ENCODE data around the gene KDSR. TPM values are rescaled to one million over a fixed set of nuclear protein-coding genes. Genes with fewer than 3 reads are reported as not detected.
"Not testable (repeated sequence)": the region's sequence is repeated elsewhere in the genome, so short reads cannot be mapped to it uniquely, and the experiment has no call there.

KDSR gene
- polyA plus RNA-seq, 1 donor: 30.9 TPM

DNA sequence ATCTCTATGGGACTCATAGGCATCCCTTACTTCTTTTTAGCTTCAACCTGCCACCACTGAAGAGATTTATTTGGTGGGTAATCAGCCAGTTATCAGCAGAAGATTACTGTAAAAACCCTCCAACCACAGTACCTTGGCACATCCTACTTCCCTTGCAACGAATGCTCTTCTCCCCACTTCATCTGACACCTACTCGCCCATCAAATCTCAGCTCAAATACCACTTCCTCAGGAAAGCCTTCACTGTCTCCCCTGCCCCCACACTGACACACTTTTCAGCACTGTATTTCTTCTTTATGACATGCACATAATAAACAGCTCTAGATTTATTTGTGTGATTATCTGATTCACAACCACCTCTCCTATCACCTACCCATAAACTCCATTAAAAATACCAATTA lies 3.1 kb downstream of the KDSR start:
- DNase-seq: no peak

DNA sequence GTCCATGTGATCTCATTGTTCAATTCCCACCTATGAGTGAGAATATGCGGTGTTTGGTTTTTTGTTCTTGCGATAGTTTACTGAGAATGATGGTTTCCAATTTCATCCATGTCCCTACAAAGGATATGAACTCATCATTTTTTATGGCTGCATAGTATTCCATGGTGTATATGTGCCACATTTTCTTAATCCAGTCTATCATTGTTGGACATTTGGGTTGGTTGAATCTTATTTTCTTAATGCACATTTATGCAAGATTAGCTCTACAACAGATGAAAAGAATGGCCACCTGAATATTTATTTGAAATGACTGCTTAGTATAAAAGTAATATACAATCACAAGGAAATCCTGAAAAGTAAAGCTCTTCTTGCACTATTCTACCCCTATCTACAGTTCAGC lies 3.6 kb downstream of the KDSR start:
- not testable (repeated sequence) for DNase-seq

DNA sequence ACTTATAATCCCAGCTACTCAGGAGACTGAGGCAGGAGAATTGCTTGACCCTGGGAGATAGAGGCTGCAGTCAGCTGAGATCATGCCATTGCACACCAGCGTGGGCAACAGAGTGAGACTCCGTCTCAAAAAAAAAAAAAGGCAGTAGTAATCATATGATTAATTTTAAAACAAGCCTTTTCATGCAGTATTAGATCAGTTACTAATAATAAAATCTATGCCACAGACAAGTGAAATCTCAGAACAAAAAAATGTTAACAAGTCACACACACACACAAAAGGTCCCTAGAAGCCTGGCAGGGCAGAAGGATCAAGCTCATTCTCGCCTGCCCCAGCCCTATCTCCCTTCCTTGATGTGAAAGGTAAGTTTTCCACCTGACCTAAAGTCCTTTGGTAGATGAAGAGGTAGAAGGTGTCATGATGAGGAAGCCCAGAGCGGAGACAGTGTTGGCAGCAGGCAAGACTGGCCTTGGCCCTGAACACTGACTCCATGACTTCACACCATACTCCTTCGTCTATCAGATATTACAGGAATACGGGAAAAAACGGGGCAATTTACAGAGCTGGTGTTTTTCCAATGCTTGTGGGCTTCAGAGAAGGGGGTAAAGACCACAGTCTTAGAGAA lies 10.6 kb downstream of the KDSR start:
- no peak for DNase-seq

DNA sequence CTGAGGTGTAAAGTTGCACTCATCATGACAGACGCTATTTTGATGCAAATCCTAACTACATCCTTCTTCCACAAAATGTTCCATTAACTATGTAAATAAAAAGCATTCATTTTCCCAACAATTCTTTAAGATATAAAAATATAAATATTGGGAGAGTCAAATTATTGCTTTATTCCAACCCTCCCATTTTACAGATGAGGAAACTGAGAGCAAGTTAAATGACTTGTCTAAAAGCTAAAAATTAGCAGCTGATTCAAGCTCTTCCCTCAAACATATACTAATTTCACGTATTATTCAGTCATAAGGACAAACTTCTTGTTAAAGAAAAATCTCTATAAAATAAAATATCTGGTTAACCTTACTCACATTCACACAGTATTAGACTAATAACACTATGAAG lies 16.8 kb downstream of the KDSR start:
- no peak for DNase-seq

DNA sequence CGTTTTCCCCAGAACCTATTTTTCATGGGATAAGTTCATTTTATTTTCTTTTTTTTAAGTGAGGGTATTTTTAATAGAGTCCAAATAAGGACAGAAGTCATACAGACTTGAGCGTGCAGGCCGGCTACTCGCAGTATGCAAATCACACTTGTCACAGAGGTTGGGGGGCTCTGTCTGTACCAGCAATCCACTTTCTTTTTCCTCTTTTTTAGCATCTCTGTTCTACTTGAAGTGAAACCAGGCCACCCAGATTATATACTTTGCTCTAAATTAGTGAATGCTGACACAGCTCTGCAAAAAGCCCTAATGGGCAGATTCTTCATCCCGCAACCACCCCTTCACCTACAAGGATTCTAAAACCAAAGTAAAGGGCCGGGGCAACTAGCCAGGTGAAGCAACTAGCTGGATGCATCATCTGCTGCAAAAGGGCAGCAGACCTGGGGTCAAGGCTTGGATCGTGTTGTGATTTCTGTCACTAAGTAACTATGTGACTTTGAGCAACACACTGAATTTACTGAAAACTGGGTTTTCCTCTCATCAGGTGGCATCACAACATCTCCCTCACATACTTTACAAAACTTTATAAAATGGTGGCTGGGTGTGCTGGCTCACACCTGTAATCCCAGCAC lies 18.4 kb downstream of the KDSR start:
- DNase-seq: no peak

DNA sequence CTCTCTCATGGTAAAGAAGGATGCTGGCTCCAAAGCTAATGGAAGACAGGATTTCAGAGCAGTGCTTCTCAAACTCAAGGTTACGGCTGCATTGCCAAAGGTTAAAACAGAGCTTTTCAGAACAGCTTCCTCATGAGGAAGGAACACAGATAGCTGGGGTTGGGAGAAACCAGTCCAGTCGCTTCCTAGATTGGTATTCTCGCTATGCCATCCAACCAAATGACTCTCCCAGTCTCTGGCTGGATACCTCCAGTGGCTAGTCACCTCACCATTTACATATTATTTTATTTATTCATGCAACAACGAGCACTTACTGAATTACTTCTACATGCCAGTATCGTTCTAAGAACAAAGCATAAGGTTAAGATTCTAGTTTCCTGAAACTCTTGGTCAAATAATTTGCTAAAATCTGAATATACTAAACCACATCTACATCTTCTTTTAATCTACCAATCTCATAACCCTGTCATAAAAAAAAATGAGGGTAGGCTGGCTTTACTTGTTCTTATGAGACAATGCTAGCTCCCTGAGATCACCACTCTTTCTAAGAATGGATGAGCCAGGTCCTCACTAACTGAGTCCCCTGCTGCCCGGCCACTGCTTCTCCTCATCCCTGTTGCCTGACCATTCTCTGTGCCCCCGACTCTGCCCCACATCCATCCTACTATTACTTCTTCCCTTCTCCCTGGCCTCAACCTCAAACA lies 20.4 kb downstream of the KDSR start:
- no peak for DNase-seq

DNA sequence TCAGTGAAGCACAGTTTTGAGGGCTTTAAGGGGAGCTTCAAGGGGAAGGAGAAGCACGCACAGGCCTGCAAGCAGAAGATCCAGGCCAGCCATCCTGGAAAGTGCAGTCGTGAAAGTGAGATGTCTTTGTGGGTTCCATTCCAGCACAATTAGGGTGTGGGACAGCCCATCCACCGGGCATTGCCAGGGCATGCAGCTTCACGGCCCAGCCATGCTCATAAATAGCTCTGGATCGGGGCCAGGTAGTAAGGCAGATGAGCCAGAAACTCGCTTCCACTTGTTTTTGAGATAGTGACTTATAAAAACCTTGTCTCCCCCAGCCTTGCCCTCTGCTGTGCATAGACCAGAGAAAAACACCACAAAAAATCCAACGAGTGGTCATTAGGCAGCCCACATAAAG lies 21.0 kb downstream of the KDSR start:
- no peak for DNase-seq

DNA sequence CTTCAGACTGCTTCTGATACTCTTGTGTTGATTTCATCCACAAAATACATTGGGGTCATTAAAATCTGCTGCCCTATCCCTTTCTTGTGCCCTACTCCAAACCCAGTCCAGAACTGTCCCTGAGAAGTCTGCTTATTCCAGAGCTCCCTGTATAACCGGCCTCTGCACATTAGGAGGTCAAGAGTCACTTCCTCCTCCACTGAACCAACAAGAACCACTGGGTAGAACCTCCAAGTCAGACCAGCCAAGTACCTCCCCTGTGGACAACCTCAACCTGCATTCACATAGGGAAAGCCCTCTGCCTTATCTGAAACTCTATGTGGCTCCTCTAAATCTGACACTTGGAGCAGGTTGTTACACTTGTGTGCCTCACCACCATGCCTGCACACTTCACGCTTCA lies 22.1 kb downstream of the KDSR start:
- no peak for DNase-seq

DNA sequence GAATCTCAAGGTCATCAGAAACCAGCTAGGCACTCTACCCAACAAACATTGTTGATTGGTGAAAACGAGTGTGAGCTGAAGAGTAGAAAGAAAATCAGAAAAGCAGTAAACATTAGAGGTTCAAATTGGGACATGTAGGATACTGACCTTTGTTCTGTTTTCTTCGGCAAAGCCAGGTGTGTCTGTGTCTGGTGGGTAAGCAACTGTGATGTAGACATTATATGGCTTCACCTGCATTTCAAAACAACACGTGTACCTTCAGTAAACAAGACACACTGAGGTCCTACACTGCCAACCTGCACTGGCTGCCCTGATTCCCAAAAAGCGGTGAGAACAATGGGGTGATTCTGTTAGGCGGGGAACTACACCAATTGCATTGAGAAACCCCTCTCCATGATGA lies 22.7 kb downstream of the KDSR start:
- no peak for DNase-seq

DNA sequence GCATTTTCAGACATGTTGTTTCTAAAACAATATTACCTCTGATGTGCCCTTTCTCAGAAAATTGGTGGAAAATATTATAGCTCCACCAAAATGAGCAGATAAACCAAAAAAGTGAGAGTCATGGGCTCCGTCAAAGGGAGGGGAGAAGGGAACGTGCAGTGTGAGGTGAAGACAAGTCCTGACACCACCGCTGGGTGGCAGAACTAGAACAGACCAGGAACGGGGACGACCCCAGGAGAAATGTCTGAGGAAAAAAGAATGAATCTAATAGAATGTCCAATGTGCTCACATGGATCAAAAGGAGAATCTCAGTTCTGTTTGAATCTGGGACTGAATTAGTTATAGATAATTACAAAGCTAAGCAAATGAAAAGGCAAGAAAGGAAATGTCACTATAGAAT lies 24.8 kb downstream of the KDSR start:
- peak; percentile 40 for DNase-seq

DNA sequence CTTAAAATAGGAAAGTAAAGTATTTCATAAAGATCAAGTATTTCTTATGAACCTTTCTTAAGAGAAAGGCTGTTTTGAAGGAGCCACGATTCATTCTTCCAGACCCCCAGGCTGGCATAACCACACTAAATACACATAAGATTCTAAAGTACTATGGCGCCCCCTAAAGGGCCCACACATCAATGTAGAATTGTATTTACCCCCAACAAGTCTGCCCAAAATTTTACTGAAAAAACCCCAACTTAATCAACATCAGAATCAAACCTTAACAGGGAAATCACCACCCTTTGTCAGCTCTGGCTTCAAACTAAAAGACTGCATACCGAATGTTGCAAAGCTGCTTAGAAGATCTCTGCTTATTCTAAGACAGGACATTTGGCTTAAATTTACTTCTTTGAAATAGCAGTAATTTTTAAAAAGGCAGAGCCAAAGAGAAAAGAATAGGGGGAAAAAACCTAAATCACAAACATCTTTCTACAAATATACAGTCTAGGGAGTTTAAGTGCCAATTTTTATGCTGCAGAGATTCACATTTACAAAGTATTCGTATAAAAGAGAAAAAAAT lies 27.0 kb downstream of the KDSR start:
- DNase-seq: no peak

DNA sequence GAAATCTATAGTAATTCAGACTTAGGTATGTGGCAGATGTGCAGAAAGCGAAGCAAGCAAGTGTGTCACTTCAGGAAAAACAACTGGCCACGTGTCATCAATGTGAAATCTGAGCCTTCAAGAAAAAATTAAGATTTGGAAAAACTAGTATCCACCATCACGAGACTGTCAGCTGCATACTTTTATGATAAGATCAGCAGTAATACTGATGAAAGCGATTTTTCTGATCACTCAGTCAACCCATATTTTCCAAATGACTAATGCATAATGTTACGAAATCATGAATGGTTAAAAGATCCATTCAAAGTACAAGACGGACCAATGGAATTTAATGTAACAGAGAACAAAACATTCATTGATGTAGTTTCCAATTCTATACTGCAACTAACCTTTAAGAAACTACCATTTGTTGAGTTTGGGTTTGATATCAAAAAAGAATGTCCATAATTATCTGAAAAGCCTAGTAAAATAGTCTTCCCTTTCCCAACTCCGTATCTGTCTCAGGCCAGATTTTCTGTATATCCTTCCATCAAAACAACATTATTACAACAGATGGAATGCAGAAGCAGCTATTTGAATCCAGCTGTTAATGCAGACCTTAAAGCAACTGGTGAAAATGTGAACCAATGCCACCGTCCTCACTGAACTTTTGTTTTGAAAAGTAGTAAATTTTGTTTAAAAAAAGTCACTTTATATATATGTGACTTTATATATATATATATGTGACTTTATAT lies 30.5 kb downstream of the KDSR start:
- DNase-seq: peak; percentile 43

DNA sequence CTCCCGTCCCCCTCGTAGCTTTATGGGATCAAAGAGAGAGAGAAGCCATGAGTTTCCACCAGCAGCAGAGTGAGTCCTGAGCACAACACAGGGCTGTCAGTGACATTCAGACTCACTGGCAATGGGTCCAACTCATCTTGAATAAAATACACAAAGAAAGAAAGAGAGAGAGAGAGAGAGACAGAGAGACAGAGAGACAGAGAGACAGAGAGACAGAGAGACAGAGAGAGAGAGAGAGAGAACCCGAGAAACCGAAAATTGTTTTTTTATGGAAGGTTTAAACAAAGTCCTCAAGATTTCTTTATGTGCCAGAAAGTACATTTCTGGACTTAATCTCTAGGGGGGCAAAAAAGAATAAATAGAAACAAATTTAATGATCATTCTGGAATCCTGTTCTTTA lies 35.9 kb downstream of the KDSR start:
- no peak for DNase-seq

DNA sequence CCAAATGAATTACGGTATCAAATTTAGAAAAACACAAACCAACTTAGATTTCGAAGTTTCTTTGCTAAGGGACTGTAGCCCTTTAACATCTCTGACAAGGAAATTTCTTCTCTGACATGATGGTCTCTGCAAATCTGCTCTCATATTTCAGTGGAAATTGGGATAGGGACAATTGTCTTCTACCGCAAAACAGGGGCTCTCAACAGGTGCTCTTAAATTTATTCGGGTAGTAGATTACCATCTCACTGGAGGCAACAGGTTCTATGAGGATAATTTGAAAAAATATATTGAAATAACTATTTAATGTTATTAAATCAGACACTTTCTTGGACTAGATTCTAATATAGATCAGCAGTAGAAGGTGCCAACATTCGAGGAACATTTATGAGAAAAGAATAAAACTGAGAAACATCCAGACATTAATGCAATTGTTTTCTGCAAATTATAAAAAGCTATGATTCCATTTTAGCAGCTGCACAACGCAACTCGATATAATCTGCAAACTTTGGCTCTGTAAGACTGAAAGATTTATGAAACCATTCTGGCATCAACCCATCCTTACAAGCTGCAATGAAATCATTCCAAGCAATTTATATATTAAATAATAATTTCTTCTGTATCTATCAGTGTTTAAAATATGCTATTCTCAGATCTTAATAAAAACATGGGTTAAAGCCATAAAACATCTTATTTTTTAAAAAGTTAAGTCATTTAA lies 37.4 kb downstream of the KDSR start:
- no peak for DNase-seq

DNA sequence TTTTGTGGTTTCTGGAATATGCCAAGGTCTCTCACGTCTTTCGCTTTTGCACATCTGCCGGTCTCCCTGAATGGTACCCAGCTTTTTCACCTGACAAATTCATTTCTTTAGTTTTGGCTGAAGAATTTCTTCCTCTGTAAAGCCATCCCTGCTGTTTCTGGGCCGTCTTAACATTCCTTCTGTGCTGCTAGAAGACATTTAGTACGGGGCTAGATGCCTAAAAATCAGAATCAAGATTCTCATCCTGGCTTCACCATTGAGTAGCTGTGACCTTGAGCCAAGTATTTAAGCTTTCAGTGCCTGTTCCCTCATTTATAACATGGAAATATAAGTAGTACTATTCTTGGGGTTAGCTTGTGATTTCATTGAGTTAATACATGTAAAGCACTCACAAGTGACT lies 41.0 kb downstream of the KDSR start:
- DNase-seq: no peak

DNA sequence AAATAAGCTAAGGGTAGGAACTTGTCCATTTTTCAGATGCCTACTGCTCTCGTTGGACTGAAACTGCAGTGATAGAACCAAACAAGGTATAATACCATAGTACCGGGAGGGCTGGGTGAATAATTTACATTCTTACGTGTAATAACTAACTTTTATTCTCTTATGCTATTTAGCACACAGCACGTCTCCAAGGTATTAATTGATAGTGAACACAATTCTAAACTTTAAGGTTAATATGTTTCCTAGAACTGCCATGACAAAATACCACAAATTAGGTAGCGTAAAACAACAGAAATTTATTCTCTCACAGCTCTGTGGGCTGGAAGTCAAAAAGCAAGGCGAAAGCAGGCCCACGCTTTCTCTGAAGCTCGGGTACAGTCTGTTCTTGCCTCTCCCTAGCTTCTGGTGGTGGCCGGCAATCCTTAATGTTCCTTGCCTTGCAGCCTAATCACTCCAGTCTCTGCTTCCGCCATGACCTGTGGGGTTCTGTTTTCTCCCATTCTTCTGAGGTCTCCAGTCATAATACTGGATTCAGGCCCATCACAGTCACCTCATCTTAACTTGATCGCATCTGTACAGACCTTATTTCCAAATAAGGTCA lies 41.8 kb downstream of the KDSR start:
- DNase-seq: no peak

DNA sequence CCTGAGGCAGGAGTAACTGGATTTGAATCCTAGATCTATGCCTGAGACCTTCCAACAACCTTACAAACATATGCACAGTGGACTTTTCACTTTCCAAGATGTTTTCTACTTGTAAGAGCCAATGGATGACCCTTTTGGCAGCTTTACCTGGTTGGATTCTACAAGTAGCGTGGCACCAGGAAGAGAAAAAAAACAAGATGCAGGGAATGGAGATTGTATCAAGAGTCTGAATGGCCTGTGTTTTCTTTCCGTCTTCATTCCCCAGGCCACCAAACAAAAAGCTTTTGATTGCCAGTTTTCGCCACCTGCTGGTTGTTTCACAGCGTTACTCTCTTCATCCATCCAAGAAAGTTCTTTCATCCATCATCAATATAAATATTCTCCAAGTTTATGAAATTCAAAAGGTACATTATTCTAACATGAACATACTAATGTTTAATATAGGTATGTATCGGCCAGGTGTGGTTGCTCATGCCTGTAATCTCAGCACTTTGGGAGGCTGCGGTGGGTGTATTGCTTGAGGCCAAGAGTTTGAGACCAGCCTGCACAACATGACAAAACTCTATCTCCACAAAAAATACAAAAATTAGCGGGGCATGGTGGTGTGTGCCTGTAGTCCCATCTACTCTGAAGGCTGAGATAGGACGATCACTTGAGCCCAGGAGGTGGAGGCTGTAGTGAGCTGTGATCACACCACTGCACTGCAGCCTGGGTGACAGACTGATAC lies 43.9 kb downstream of the KDSR start:
- DNase-seq: peak; percentile 83

DNA sequence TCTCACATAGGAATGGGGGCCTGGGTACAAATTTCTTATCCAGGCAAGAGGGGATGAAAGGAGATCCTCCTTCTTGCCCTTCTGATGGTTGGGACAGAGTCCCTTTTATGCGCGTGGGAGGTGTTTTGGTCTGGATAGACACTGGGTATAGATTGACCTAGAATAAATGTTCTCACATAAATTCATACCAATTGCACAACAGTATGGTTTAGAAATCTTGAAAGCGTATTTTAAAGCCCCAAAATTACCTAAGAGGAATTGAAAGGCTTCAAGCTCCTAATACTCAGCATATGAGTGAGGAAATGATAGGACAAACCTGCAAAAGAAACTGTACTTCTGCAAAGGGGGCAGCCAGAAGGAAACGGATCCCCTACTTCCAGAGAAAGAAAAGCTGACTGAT lies 44.8 kb downstream of the KDSR start:
- no peak for DNase-seq

DNA sequence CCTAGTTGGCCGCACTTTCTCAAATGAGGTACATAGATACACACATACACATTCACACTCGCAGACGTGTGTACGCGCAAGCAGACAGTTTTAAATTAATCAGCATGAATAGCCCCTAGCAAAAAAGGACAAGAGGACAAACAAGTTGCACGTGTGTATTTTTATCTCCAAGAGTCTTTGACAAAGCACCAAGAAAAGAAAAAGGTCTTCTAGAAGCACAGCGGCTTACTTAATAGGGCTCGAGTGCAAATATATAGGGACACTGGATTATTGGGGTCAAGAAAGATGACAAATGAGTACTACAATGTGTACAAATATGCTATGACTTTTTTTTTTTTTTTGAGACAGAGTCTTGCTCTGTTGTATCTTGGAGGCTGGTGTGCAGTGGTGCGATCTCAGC lies 45.7 kb downstream of the KDSR start:
- DNase-seq: no peak

DNA sequence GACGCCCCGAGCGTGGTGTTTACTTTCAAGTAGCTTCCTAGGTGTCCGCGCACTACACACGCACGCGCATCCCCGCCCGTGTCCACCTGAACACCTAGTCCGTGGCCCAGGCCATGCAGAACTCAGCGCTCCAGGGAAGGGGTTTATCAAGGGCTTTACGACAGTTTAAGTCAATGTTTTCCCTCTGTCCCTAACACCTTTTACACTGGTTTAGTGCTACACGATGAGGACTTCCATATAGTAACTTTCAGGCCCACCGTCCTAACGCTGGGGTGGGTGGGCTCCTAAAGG lies 46.1 kb downstream of the KDSR start:
- DNase-seq: no peak

DNA sequence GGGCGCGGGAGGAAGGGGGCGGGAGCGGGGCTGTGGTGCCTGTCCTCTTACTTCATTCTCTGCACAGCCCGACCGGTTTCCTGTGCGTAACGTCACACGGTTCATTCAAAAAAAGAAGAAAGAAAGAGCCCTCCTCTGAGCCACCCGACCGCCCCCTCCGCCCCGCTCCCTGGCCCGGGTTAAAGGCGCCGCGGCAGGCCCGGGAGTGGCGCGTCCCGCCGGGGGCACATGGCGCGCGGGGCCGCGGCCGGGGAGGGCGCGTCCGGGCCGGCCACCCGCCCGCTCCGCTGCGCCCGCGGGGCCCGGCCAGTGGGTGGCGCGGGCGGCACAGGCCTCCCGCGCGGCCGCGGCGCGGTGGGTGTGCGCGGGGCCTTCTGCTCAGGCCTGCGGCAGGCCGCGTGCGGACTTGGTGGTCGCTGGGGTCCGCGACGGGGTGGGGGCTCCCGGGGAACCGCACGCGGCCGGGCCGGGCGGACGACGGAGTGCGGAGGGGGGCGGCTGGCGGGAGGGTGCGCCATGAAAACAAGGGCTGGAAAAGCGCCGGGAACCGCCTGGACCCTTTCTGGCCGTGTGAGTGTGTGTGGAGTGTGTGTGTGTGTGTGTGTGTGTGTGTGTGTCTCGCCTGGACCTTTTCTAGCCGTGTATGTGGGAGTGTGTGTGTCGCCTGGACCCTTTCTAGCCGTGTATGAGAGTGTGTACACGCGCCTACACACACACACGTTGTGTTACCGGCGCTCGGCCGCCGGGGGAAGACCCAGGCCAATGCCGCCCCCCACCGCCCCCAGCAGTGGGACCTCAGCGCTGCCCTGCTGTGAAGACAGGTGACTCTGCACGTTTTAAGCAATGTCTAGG lies 46.7 kb downstream of the KDSR start:
- peak; percentile 87 for DNase-seq

All from hindlimb muscle (tissue), 1 donor.